Kidney (tissue), 14 donors: ENCODE results near the gene LMO1. TPM values are rescaled to one million over a fixed set of nuclear protein-coding genes. Genes with fewer than 3 reads are reported as not detected.

Source experiments
- DNase-seq, 5 donors: peaks; one replicate each; pipeline ENCODE4 v3.0.0-alpha.2; 2013 to 2020
- FAIRE-seq: peaks from 2 replicates; lab custom pipeline; 2012; peaks lifted over from hg19 to GRCh38; lab: Jason Lieb, UNC
- H3K27ac ChIP-seq, 2 donors: one replicate each; pipeline ENCODE4 v1.7.0; 2013; ENCODE audit warnings: low read depth in 2 of 2, low read length in 2 of 2, inconsistent platforms in 1 of 2
- H3K27me3 ChIP-seq: one replicate; pipeline ENCODE4 v1.7.1; 2013; ENCODE audit warnings: low read length, inconsistent platforms; ENCODE audit not compliant: control insufficient read depth, insufficient read depth
- H3K36me3 ChIP-seq, 3 donors: one replicate each; pipeline versions ENCODE4 v1.7.0 to v1.7.1; 2013; ENCODE audit warnings: low read length in 3 of 3, control low read depth in 1 of 3, inconsistent platforms in 1 of 3; ENCODE audit not compliant: insufficient read depth in 3 of 3, control insufficient read depth in 2 of 3
- H3K4me1 ChIP-seq, 3 donors: one replicate each; pipeline versions ENCODE4 v1.7.0 to v1.7.1; 2013; ENCODE audit warnings: low read length in 3 of 3, inconsistent platforms in 1 of 3, low read depth in 1 of 3; ENCODE audit not compliant: control insufficient read depth in 2 of 3, insufficient read depth in 2 of 3
- H3K4me3 ChIP-seq, 3 donors: one replicate each; pipeline versions ENCODE4 v1.7.0 to v1.8.1; 2013; ENCODE audit warnings: low read length in 3 of 3, control low read depth in 1 of 3, inconsistent platforms in 1 of 3
- H3K9ac ChIP-seq, 3 donors: one replicate each; pipeline versions ENCODE4 v1.7.0 to v1.7.1; 2013; ENCODE audit warnings: low read length in 3 of 3, control low read depth in 1 of 3, inconsistent platforms in 1 of 3
- H3K9me3 ChIP-seq, 3 donors: one replicate each; pipeline versions ENCODE4 v1.7.0 to v1.7.1; 2013; ENCODE audit warnings: low read length in 3 of 3, control low read depth in 1 of 3, inconsistent platforms in 1 of 3; ENCODE audit not compliant: control insufficient read depth in 2 of 3, insufficient read depth in 1 of 3
- intact Hi-C: fragments of 100-400 bp; cut with DNase I; formaldehyde crosslinking; loops from one replicate; pipeline ENCODE4 v1.11.1; 2022
- polyA plus RNA-seq: library from polyadenylated mRNA; stranded (reverse); fragments of 350-450 nt; fragmentation: Illumina TruSeq; extraction: RNeasy Lipid Tissue Mini Kit (QIAGEN cat#74804); gene quantifications from one replicate; pipeline ENCODE4 v1.2.3, GENCODE V29; 2014; ENCODE audit warnings: low read depth, low replicate concordance; ENCODE audit not compliant: insufficient read depth
- total RNA-seq: library from RNA; stranded (reverse); fragmentation: NEBNext Ultra II Directional; extraction: Animal tissue kit (Norgen Biotek cat#: 25700); gene quantifications from one replicate; pipeline ENCODE4 v1.2.1, GENCODE V29; 2021
- TF ChIP-seq, protein P1 (sequence below): IDR thresholded peaks from 3 replicates; pipeline ENCODE4 v1.5.1; 2012; ENCODE audit warnings: mild to moderate bottlenecking, moderate library complexity, borderline replicate concordance; ENCODE audit not compliant: insufficient read depth; ENCODE audit errors: extremely low read depth
- donor health status: control.
- donor health status: control.
- donor health status: control.
- donor health status: control.
- donor health status: control.
- donor health status: DM: yes; HTN: yes; CAD: no.
- donor health status: Normal renal cell carcinoma (clear cell type).

Gene LMO1
- total and polyA plus RNA-seq, 2 donors from 2014 or later: 0.95 TPM; not detected in 1

DNA sequence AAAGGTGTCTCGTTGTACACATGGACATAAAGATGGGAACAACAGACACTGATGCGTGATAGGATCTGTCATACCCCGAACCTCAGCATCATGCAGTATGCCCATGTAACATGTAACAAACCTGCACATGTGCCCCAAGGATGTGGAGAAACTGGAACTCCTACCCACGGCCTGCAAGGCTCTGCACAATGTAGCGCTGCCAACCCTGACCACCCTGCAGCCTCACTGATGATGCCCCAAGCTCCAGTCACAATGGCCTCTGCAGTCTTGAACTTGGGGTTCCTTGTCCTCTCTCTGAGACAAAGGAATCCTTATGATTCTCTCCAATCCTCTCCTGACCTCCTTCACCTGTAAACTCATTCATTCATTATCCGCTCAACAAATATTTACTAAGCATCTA lies 14.2 kb downstream of the LMO1 start:
- H3K36me3 ChIP-seq: no peaks in the 10 kb centered on the region
- FAIRE-seq (no peak), DNase-seq (peak in 2 of 5 donors; percentile 5 to 35)
- H3K9ac ChIP-seq: no peak overlapping the region
- H3K27ac ChIP-seq: no peak overlapping the region
- H3K4me1 ChIP-seq: no peaks in the 10 kb centered on the region
- intact Hi-C loops: no loop called here
- H3K4me3 ChIP-seq: no peak overlapping the region
- H3K9me3 ChIP-seq: no peaks in the 10 kb centered on the region
- TF ChIP-seq, protein P1, sequence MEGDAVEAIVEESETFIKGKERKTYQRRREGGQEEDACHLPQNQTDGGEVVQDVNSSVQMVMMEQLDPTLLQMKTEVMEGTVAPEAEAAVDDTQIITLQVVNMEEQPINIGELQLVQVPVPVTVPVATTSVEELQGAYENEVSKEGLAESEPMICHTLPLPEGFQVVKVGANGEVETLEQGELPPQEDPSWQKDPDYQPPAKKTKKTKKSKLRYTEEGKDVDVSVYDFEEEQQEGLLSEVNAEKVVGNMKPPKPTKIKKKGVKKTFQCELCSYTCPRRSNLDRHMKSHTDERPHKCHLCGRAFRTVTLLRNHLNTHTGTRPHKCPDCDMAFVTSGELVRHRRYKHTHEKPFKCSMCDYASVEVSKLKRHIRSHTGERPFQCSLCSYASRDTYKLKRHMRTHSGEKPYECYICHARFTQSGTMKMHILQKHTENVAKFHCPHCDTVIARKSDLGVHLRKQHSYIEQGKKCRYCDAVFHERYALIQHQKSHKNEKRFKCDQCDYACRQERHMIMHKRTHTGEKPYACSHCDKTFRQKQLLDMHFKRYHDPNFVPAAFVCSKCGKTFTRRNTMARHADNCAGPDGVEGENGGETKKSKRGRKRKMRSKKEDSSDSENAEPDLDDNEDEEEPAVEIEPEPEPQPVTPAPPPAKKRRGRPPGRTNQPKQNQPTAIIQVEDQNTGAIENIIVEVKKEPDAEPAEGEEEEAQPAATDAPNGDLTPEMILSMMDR: no peak
- no peaks in the 10 kb centered on the region for H3K27me3 ChIP-seq

DNA sequence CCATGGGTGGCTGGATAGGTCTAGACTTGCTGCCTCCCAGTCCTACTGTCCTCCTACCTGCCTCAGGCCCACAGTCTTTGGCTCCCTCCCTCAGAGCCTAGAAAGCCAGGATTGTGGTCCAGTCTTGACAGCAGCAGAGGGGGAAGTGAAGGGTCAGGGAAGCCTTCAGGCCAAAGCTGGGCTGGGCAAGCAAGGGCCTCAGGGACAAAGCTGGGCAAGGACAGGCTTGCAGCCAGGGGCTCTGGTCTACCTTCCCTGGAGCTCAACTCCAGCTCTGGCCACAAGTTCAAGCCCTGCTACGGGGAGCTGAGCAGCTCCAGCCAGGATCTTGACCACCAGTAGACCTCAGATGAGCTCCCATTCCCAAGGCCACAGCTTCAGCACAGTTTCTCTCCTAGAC lies 14.9 kb downstream of the LMO1 start:
- Histone ChIP-seq H3K4me1 (no peaks in the 10 kb centered on the region), H3K9ac (no peak overlapping the region), H3K27ac (no peak overlapping the region), H3K4me3 (no peak overlapping the region), H3K36me3 (no peaks in the 10 kb centered on the region), H3K27me3 (no peaks in the 10 kb centered on the region), H3K9me3 (no peaks in the 10 kb centered on the region)
- TF ChIP-seq, protein P1: no peak
- FAIRE-seq: no peak
- DNase-seq: peak in 2 of 5 donors; percentile 23 to 31
- intact Hi-C loops: no loop called here

DNA sequence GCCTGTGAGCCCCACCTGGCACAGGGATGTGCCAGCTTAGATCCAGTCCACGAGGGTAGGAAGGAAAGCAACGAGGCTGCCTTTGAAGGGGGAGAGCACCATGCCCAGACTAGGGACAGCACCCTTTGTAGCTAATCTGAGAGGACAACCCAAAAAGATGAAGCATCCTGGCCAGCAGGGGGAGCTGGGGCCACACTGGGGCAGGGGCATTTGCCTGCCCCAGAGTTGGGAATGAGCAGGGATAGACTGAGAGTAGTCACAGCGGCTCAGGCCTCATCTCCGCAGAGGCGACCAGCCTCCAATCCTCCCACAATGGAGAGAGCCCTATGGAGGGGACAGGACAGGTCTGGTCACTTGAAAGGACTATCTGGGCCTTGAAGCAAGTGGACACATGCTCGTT lies 16.4 kb downstream of the LMO1 start:
- Histone ChIP-seq H3K27me3 (no peaks in the 10 kb centered on the region), H3K36me3 (no peaks in the 10 kb centered on the region), H3K27ac (no peak overlapping the region), H3K4me1 (no peaks in the 10 kb centered on the region), H3K4me3 (no peak overlapping the region), H3K9me3 (no peaks in the 10 kb centered on the region), H3K9ac (no peak overlapping the region)
- FAIRE-seq (no peak), DNase-seq (peak in 1 of 5 donors; percentile 51)
- intact Hi-C loops: no loop called here
- TF ChIP-seq, protein P1: peak; percentile 6

DNA sequence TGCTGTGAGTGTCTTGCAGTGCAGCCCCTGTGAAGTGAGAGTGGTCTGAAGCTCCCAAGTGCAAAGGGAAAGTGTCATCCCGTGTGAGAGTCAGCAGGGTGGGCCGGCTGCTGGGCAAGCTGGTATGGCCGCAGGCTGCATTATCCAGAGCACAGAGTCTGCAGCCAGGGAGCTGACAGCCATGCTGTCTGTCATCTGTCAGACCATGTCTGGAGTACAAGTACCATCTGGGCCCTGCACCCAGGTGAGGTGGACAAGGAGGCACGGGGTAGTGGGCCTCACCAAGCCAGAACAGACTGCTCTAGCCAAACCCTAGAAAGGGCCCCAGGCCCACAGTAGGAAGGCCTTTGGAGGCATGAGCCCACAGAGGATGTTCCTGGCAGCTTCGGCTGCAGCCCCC lies 20.2 kb downstream of the LMO1 start:
- Histone ChIP-seq H3K9me3 (no peaks in the 10 kb centered on the region), H3K9ac (no peak overlapping the region), H3K27me3 (no peaks in the 10 kb centered on the region), H3K4me1 (no peaks in the 10 kb centered on the region), H3K4me3 (no peak overlapping the region), H3K36me3 (no peaks in the 10 kb centered on the region), H3K27ac (no peak overlapping the region)
- TF ChIP-seq, protein P1: no peak
- intact Hi-C loops: no loop called here
- DNase-seq: no peak
- FAIRE-seq: no peak
